GM19455 (cell line): ENCODE measurements around the gene ATP7A.
"Not testable (repeated sequence)": the region's sequence is repeated elsewhere in the genome, so short reads cannot be mapped to it uniquely, and the experiment has no call there.

ENCODE experiments used
- ATAC-seq: cut with Tn5 transposase; IDR thresholded peaks from one replicate; pipeline ENCODE4 v1.9.1; 2021; ENCODE audit not compliant: unreplicated experiment

ATP7A gene

GRCh38 chrX:77945031-77945430, 34.5 kb downstream of the ATP7A start:
- not testable (repeated sequence) for ATAC-seq

GRCh38 chrX:77945910-77946545, 35.5 kb downstream of the ATP7A start:
- no peak for ATAC-seq

DNA sequence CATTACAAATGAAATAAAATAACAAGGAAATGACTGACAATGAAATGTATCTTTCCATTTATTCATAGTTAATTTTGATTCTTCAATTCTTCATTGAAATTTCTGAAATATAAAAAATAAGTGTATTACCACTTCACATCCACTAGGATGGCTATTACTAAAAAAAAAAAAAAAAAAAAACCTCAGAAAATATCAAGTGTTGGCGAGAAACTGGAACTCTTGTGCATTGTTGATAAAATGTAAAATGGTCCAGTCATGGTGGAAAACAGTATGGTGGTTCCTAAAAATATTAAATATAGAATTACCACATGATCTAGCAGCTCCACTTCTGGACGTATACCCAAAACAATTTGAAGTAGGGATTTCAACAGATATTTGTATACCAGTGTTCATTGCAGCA, 36.1 kb downstream of the ATP7A start:
- ATAC-seq = no peak

DNA sequence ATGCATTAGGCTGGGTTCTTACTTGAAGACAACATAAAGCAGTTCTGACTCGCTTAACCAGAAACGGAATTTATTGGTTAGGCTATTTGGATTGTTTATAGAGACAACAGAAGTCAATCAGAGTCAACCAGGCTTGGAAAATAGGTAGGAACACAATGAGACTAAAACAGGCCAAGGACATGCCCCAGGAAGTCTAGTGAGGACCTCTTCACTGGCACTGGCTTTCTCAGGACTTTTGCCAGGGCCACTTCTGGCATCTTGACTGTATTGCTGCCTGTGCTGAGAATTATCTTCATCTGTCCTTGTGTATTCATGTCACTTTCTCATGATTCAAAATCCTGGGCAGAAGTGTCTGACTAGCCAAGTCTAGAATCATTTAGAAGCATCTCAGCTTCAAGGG, 39.3 kb downstream of the ATP7A start:
- no peak for ATAC-seq

DNA sequence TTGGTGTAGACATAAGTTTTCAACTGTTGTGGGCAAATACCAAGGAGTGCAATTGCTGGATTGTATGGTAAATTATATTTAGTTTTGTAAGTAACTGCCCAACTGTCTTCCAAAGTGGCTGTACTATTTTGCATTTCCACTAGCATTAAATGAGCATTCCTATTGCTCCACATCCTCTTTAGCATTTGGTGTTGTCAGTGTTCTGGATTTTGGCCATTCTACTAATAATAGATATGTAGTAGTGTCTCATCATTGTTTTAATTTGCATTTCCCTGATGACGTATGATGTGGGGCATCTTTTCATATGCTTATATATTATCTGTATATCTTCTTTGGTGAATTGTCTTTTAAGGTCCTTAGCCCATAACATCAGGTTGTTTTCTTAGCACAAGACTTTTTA, 41.7 kb downstream of the ATP7A start:
- no peak for ATAC-seq

GRCh38 chrX:77953302-77953701, 42.8 kb downstream of the ATP7A start:
- no peak for ATAC-seq

- no peak for ATAC-seq
Measured at GRCh38 chrX:77953708-77954107, 43.2 kb downstream of the ATP7A start.

DNA sequence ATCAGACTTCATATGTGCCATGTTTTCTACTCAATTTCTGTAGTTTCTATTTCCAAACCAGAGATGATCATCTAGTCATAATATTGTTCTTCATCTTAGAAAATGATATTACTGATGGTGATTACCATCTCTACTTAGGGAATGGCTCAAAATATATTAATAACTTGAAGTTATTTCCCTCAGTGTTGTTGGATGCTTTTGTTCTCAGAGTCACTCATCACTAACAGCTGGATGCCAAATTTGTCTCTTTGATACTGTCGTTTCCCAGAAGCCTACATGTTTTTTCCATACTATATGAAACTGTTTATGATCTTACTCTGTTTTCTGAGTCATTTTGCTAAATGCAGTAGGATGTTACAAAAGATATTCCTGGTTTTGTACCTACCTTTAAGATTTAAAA, 50.1 kb downstream of the ATP7A start:
- ATAC-seq = no peak

DNA sequence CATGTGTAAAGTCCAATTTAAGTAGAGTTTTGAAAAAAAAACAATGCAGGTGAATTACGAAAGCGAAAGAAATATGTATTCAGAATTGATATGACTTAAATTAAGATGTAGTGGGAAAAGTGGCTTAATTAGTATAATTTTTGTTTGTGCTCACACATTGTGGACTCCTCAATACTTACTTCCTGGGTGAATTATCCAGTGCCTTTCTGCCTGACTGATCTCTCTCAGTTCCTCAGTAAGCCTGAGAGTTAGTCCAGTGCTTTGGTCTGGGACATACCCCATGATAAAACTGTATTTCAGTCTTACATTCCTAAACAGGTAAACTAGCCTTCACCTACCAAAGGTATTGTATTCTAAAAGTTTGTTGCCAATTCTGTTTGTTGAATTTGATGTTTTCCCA, 50.6 kb downstream of the ATP7A start:
- ATAC-seq = no peak

- no peak for ATAC-seq
Measured at GRCh38 chrX:77962068-77962902, 51.8 kb downstream of the ATP7A start.

DNA sequence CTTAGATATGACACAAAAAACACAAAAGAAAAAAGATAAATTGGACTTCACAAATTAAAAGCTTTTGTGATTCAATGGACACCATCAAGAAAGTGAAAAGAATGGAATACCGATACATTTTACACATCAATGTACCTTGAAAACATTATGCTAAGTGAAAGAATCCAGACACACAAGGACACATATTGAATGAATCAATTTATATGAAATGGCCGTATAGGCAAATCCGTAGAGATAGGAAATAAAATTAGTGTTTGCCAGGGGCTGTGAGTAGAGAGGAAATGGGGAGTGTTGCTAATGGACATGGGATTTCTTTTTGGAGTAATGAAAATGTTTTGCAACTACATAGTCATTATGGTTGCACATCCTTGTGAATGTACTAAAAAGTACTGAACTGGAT, 55.9 kb downstream of the ATP7A start:
- no peak for ATAC-seq

DNA sequence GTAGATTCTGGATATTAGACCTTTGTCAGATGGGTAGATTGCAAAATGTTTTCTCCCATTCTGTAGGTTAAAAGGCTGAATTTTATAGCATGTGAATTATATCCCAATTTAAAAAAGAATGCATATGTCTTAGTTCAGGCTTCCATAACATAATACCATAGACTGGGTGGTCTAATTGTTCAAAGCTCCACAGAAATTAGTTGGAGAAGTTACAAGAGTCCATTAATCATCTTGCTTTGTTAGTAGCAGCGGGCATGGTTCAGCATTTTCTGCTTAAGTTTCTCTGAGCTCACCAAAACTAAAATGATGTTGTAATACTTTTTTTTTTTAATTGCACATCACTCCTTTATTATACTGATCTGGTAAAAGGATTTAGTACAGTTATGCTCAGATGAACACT, 57.1 kb downstream of the ATP7A start:
- ATAC-seq = no peak

DNA sequence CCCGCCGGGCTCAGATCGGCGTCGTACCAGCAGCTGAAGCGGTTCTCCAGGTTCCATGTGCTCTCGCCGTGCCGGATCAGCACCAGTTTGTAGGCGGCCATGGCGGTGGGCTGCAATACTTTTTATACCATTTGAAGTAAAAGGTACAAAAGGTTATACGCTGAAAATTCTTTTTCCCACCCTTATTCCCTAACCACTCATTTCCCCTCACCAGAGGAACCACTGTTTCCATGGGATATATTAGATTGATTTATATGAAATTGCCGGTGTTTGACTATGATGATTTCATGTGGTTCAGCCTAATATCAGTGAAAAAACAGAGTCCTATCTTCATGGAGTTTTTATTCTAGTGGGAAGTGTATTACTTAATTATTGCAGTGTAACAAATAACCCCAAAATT, 59.0 kb downstream of the ATP7A start, which contains the start of gene PGAM4:
PGAM4 (minus strand) TSS at position 101 of the 400 bp plus-strand sequence; CDS start at position 101, 0 bp downstream.
- no peak for ATAC-seq

GRCh38 chrX:77975755-77976154, 65.3 kb downstream of the ATP7A start:
- no peak for ATAC-seq

DNA sequence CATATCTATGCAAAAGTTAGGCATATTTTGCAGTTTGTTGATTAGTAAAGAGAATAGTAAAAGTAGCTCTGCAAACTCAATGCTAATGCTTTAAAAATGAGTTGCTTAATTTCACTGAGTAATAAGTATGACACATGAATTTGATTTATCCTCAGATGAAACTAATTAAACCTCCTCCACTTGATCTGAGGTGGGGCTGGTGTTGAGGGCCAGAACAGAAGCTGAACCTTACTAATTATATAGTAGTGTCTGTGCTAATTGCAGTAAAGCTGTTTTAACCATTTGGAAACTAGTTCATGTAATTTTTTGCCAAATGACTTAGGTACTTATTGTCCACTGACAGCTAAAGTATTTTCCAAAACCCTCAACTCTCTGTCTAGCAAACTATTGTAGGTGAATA, 66.6 kb downstream of the ATP7A start:
- no peak for ATAC-seq

DNA sequence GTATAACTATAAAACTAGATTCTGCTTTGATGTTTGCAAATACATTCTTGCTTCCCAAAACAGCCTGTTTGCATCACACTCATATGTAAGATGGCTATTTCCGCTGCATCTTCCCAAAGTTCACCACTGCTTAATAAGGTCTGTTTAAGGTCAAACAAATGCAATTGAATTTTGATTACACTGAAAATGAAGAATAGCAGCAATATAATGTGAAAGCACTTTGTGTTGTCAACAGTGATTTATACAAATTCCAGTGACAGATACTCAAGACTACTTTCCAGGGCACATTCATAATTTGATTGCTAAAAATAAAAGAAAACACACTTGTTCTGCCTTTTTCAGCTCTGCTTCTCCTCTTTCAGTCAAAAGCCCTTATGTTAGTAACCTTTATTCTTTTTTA, 67.0 kb downstream of the ATP7A start:
- ATAC-seq = no peak

GRCh38 chrX:77979870-77980269, 69.4 kb downstream of the ATP7A start:
- no peak for ATAC-seq

DNA sequence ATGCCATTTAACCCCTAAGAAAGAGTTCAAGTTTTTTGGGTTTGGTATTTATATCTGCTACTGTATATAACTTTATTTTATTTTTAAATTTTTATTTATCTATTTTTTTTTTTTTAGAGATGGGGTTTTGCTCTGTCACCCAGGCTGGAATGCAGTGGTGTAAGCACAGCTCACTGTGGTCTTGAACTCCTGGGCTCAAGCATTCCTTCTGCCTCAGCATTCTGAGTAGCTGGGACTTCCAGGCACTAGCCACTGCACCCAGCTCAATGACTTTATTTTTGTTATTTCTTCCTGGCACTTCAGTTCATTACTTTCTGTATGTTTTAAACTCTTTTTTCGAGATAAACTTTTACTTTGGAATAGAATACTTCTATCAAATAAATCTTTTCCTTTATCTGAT, 101.4 kb downstream of the ATP7A start:
- ATAC-seq = no peak

- ATAC-seq = no peak
Measured at GRCh38 chrX:78019586-78020483, 109.3 kb downstream of the ATP7A start.

- no peak for ATAC-seq
Measured at GRCh38 chrX:78024349-78025059, 114.0 kb downstream of the ATP7A start.

DNA sequence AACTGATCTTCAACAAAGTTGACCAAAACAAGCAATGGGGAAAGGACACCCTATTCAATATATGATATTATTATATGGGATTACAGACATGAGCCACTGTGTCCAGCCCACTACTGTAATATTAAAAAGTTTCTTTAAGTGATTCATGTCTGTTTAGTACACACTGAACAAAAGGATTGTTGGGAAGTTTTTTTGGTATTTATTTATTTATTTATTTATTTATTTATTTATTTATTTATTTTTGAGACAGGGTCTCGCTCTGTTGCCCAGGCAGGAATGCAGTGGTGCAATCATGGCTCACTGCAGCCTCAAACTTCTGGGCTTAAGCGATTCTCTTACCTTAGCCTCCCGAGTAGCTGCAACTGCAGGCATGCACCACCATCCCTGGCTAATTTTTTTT, 117.3 kb downstream of the ATP7A start:
- no peak for ATAC-seq
